Astrocyte (in vitro differentiated cells and primary cell): ENCODE results near the gene F11.

Experiments
- CTCF ChIP-seq: IDR thresholded peaks from 2 replicates; pipeline ENCODE4 v1.5.1; 2011; ENCODE audit warnings: low read depth, mild to moderate bottlenecking, inconsistent platforms, low read length, moderate library complexity; ENCODE audit not compliant: insufficient read depth
- EZH2 ChIP-seq: IDR thresholded peaks from 2 replicates; pipeline ENCODE4 v1.6.1; 2012; ENCODE audit warnings: mild to moderate bottlenecking, low read length, inconsistent platforms; ENCODE audit not compliant: insufficient read depth

- TF ChIP-seq CTCF (no peak), EZH2 (no peak)
Observed at GRCh38 chr4:186335793-186336192, 69.8 kb downstream of the F11 start.
